H9 (cell line): ENCODE results near the gene ITGB2. TPM values are rescaled to one million over a fixed set of nuclear protein-coding genes. Genes with fewer than 3 reads are reported as not detected.
A peak's percentile ranks its signal among the peaks of the same experiment; 100 is the strongest.

Experiments used
- DNase-seq: peaks from one replicate; pipeline ENCODE4 v3.0.0-alpha.2; 2017
- H2AFZ ChIP-seq: one replicate; pipeline ENCODE4 v1.6.1; 2013; ENCODE audit warnings: mild to moderate bottlenecking, low read length, control low read depth, moderate library complexity
- H2AK5ac ChIP-seq: 2 replicates; pipeline ENCODE4 v1.6.1; 2013; ENCODE audit warnings: low read length, control low read depth, mixed read lengths; ENCODE audit not compliant: insufficient read length
- H2BK120ac ChIP-seq: one replicate; pipeline ENCODE4 v1.6.1; 2013; ENCODE audit warnings: low read depth, mild to moderate bottlenecking, low read length, control low read depth, inconsistent platforms; ENCODE audit not compliant: poor library complexity, severe bottlenecking
- H2BK12ac ChIP-seq: 2 replicates; pipeline ENCODE4 v1.6.1; 2013; ENCODE audit warnings: low read length, control low read depth, mixed read lengths, low read depth; ENCODE audit not compliant: insufficient read length
- H2BK15ac ChIP-seq: 2 replicates; pipeline ENCODE4 v1.6.1; 2013; ENCODE audit warnings: low read depth, low read length, control low read depth
- H2BK20ac ChIP-seq: one replicate; pipeline ENCODE4 v1.6.1; 2013; ENCODE audit warnings: low read depth, mild to moderate bottlenecking, low read length, control low read depth, inconsistent platforms; ENCODE audit not compliant: poor library complexity, severe bottlenecking
- H2BK5ac ChIP-seq: 2 replicates; pipeline ENCODE4 v1.6.1; 2013; ENCODE audit warnings: low read length, control low read depth, mixed read lengths; ENCODE audit not compliant: insufficient read length
- H3K14ac ChIP-seq: 2 replicates; pipeline ENCODE4 v1.6.1; 2013; ENCODE audit warnings: low read length, control low read depth; ENCODE audit not compliant: insufficient read depth
- H3K18ac ChIP-seq: 2 replicates; pipeline ENCODE4 v1.6.1; 2013; ENCODE audit warnings: low read depth, mild to moderate bottlenecking, mixed read lengths, low read length, control low read depth; ENCODE audit not compliant: insufficient read length
- H3K23ac ChIP-seq: 2 replicates; pipeline ENCODE4 v1.6.1; 2013; ENCODE audit warnings: low read length, control low read depth, mixed read lengths, low read depth; ENCODE audit not compliant: insufficient read length
- H3K23me2 ChIP-seq: 2 replicates; pipeline ENCODE4 v1.6.1; 2013; ENCODE audit warnings: low read depth, mild to moderate bottlenecking, mixed read lengths, low read length, control low read depth; ENCODE audit not compliant: insufficient read length, poor library complexity, severe bottlenecking
- H3K27ac ChIP-seq: 2 replicates; pipeline ENCODE4 v1.5.1; 2013; ENCODE audit warnings: low read length, control low read depth, mixed read lengths, low read depth; ENCODE audit not compliant: insufficient read length
- H3K27me3 ChIP-seq: 2 replicates; pipeline ENCODE4 v1.6.1; 2013; ENCODE audit warnings: low read length, control low read depth, inconsistent platforms; ENCODE audit not compliant: insufficient read depth
- H3K4ac ChIP-seq: 2 replicates; pipeline ENCODE4 v1.6.1; 2013; ENCODE audit warnings: low read depth, mild to moderate bottlenecking, control low read depth, inconsistent platforms, low read length, moderate library complexity
- H3K4me1 ChIP-seq: 2 replicates; pipeline ENCODE4 v1.6.1; 2013; ENCODE audit warnings: low read length, control low read depth, inconsistent platforms; ENCODE audit not compliant: insufficient read depth
- H3K4me2 ChIP-seq: 2 replicates; pipeline ENCODE4 v1.6.1; 2013; ENCODE audit warnings: low read length, control low read depth, mixed read lengths; ENCODE audit not compliant: insufficient read length, insufficient read depth
- H3K56ac ChIP-seq: 2 replicates; pipeline ENCODE4 v1.6.1; 2013; ENCODE audit warnings: low read depth, mild to moderate bottlenecking, mixed read lengths, low read length, control low read depth; ENCODE audit not compliant: insufficient read length
- H3K79me1 ChIP-seq: 2 replicates; pipeline ENCODE4 v1.6.1; 2013; ENCODE audit warnings: low read depth, mild to moderate bottlenecking, moderate library complexity, low read length, control low read depth, inconsistent platforms; ENCODE audit not compliant: insufficient read depth, poor library complexity, severe bottlenecking
- H3K79me2 ChIP-seq: 2 replicates; pipeline ENCODE4 v1.6.1; 2013; ENCODE audit warnings: low read length, control low read depth, inconsistent platforms; ENCODE audit not compliant: insufficient read depth
- H3K9ac ChIP-seq: 2 replicates; pipeline ENCODE4 v1.6.1; 2013; ENCODE audit warnings: low read length, control low read depth, mixed read lengths; ENCODE audit not compliant: insufficient read length; ENCODE audit errors: extremely low read depth
- H3K9me3 ChIP-seq: one replicate; pipeline ENCODE4 v1.6.1; 2013; ENCODE audit warnings: low read depth, low read length, inconsistent platforms; ENCODE audit not compliant: control insufficient read depth
- H3T11ph ChIP-seq: one replicate; pipeline ENCODE4 v1.6.1; 2013; ENCODE audit warnings: mild to moderate bottlenecking, low read length, control low read depth, inconsistent platforms
- H4K20me1 ChIP-seq: one replicate; pipeline ENCODE4 v1.6.1; 2013; ENCODE audit not compliant: control insufficient read depth, insufficient read length, insufficient read depth
- H4K5ac ChIP-seq: 2 replicates; pipeline ENCODE4 v1.6.1; 2013; ENCODE audit warnings: low read depth, mild to moderate bottlenecking, mixed read lengths, low read length, control low read depth; ENCODE audit not compliant: insufficient read length
- H4K8ac ChIP-seq: replicated peaks from 2 replicates; pipeline ENCODE4 v1.6.1; 2013; ENCODE audit warnings: low read length, control low read depth, mixed read lengths, low read depth; ENCODE audit not compliant: insufficient read length
- H4K91ac ChIP-seq: 2 replicates; pipeline ENCODE4 v1.6.1; 2013; ENCODE audit warnings: low read depth, mild to moderate bottlenecking, moderate library complexity, mixed read lengths, low read length, control low read depth; ENCODE audit not compliant: insufficient read length
- H3K27ac Mint-ChIP-seq, 3 experiments: 2 replicates in 2 of 3; 3 replicates in 1 of 3; pipeline ENCODE4 v1.8.0; 2020 to 2021; ENCODE audit warnings: mixed read lengths in 3 of 3, mild to moderate bottlenecking in 1 of 3, moderate library complexity in 1 of 3
- H3K27me3 Mint-ChIP-seq: 2 replicates; pipeline ENCODE4 v1.8.0; 2021; ENCODE audit warnings: low read depth, mild to moderate bottlenecking, moderate library complexity, mixed read lengths
- H3K36me3 Mint-ChIP-seq, 3 experiments: 2 replicates in 2 of 3; 3 replicates in 1 of 3; pipeline ENCODE4 v1.8.0; 2020 to 2021; ENCODE audit warnings: low read depth in 3 of 3, mixed read lengths in 3 of 3; ENCODE audit not compliant: insufficient read depth in 1 of 3
- H3K4me1 Mint-ChIP-seq, 2 experiments: 2 replicates each; pipeline ENCODE4 v1.8.0; 2020; ENCODE audit warnings: mixed read lengths in 2 of 2
- H3K4me3 Mint-ChIP-seq, 2 experiments: 2 replicates in 1 of 2; 3 replicates in 1 of 2; pipeline ENCODE4 v1.8.0; 2020 to 2021; ENCODE audit warnings: mild to moderate bottlenecking in 2 of 2, mixed read lengths in 2 of 2, moderate library complexity in 1 of 2
- H3K9me3 Mint-ChIP-seq, 2 experiments: 2 replicates in 1 of 2; 3 replicates in 1 of 2; pipeline ENCODE4 v1.8.0; 2020; ENCODE audit warnings: mild to moderate bottlenecking in 2 of 2, mixed read lengths in 2 of 2, moderate library complexity in 1 of 2
- CTCF ChIP-seq: fragments of 200-600 bp; sonication (generic); conservative IDR thresholded peaks from 3 replicates; pipeline ENCODE4 v1.8.0; 2021; ENCODE audit warnings: antibody characterized with exemption, mild to moderate bottlenecking
- WGBS: extraction: QIAGEN DNeasy Blood & Tissue Kit; methylation state at CpG from one replicate; pipeline ENCODE4 v1.1.7; 2013; ENCODE audit warnings: missing lambda C conversion rate, low lambda C conversion rate, mixed read lengths; ENCODE audit not compliant: insufficient read length; ENCODE audit errors: extremely low coverage; 5-methylcytosine and 5-hydroxymethylcytosine counted together
- total RNA-seq: library from RNA; stranded (reverse); gene quantifications from 2 replicates; pipeline ENCODE4 v1.2.1, GENCODE V29; 2021

The ITGB2 gene
- total RNA-seq, 1 experiment from 2014 or later, result 1.1 TPM

GRCh38 chr21:44919913-44920693 lies 596 bp downstream of the ITGB2 start:
- H4K5ac ChIP-seq, result peak overlapping the region; percentile 7
- H3K27ac ChIP-seq, result no peak overlapping the region
- no peak overlapping the region for H2AFZ ChIP-seq
- H3K23ac ChIP-seq, result no peak overlapping the region
- no peaks in the 10 kb centered on the region for H3K79me1 ChIP-seq
- no peaks in the 10 kb centered on the region for H3K23me2 ChIP-seq
- no peak overlapping the region for H3K56ac ChIP-seq
- no peak overlapping the region for H3K27ac Mint-ChIP-seq
- peak overlapping the region in 1 of 2 experiments; percentile 40; a peak in 4 of 5 replicates for H3K4me3 Mint-ChIP-seq
- H3K4me1 Mint-ChIP-seq, result peaks cover 2 to 13% of the 10 kb centered on the region in 2 experiments
- H3K4me1 ChIP-seq, result peaks cover 3% of the 10 kb centered on the region; the same call in 1 of the 2 replicates
- H3K9ac ChIP-seq, result no peak overlapping the region
- H2BK15ac ChIP-seq, result no peak overlapping the region
- peaks cover 50% of the 10 kb centered on the region; the same call in 1 of the 2 replicates for H3K27me3 ChIP-seq
- peaks cover 69% of the 10 kb centered on the region for H3K27me3 Mint-ChIP-seq
- TF ChIP-seq CTCF, result no peak
- H2BK20ac ChIP-seq, result no peak overlapping the region
- no peak overlapping the region for H3K4ac ChIP-seq
- no peaks in the 10 kb centered on the region for H4K20me1 ChIP-seq
- H3K18ac ChIP-seq, result peak overlapping the region; percentile 20
- H4K91ac ChIP-seq, result no peak overlapping the region
- peak overlapping the region; percentile 20; the same call in 1 of the 2 replicates for H3K14ac ChIP-seq
- H2BK120ac ChIP-seq, result no peak overlapping the region
- H3K9me3 ChIP-seq, result no peaks in the 10 kb centered on the region
- H3K9me3 Mint-ChIP-seq, result no peaks in the 10 kb centered on the region; a peak in 1 of 5 replicates
- WGBS, result 100% methylated on average over 2 of the region's 28 CpGs
- H3K4me2 ChIP-seq, result peak overlapping the region; percentile 46
- peak overlapping the region; percentile 22 for H4K8ac ChIP-seq
- no peaks in the 10 kb centered on the region for H3K79me2 ChIP-seq
- no peak overlapping the region for H3T11ph ChIP-seq
- DNase-seq, result no peak
- no peak overlapping the region for H2BK12ac ChIP-seq
- H2AK5ac ChIP-seq, result no peak overlapping the region
- no peak overlapping the region for H2BK5ac ChIP-seq
- H3K36me3 Mint-ChIP-seq, result no peaks in the 10 kb centered on the region
